Measurements from ENCODE around the gene YIF1A.

- TF ChIP-seq CTCF (IDR thresholded peaks at IDR 0.05) (no peak), POLR2AphosphoS5 (IDR thresholded peaks at IDR 0.05) (no peak), EP300 (IDR thresholded peaks at IDR 0.05; ENCODE audit: low read depth) (no peak), POLR2A (IDR thresholded peaks at IDR 0.05) (no peak)
These were observed 44.4 kb upstream of the YIF1A start for GRCh38 chr11:66333220-66333877.

Data from transverse colon (tissue), 4 donors.